Measurements from ENCODE around the gene TSR3.

Gene TSR3

DNA sequence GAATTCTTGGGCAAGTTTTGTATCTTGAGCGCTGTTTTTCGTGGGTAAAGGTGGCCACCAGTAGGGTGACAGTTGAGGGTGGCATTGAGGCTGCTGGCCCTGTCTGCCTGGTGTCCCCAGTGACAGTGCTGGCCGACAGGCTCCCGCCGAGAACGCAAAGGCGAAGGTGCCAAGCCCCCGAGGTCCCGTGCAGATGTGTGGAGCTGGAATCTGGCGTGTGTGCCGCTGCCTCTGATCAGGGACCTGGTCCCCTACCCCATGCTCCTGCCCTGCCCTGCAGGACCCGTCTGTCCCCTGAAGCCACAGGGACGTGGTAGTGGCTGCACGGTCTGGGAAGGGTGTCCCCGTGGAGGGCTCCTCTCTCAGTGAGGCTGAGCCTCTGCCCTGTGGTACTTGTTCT is 38.8 kb downstream of the TSR3 start:
- CTCF ChIA-PET, result interaction anchor here (0.7 to 2.0 kb wide), 3 partner anchors 18 to 50 kb away, joined by 3 to 7 read pairs (median 3); no protein-coding TSS in a partner anchor

DNA sequence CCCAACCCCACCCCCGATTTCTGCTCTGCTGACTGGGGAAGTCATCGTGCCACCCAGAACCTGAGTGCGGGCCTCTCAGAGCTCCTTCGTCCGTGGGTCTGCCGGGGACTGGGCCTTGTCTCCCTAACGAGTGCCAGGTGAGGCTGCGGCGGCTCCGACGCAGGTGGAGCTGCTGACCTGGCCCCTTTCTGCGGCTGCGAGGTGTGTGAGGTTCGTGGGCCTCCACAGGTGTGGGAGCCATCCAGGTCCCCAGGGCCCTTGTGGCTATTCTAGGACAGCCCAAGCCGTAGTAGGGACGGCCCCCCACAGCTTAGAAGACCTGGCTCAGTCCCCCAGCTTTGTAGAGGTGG is 39.2 kb downstream of the TSR3 start:
- POLR2A ChIA-PET, result no interaction called here
- CTCF ChIA-PET, result interaction anchor here (0.7 to 2.0 kb wide), 3 partner anchors 18 to 51 kb away, joined by 3 to 7 read pairs (median 3); no protein-coding TSS in a partner anchor
- DNase-seq (ENCODE audit: extremely low spot score), result no peak
- TF ChIP-seq, protein P1, sequence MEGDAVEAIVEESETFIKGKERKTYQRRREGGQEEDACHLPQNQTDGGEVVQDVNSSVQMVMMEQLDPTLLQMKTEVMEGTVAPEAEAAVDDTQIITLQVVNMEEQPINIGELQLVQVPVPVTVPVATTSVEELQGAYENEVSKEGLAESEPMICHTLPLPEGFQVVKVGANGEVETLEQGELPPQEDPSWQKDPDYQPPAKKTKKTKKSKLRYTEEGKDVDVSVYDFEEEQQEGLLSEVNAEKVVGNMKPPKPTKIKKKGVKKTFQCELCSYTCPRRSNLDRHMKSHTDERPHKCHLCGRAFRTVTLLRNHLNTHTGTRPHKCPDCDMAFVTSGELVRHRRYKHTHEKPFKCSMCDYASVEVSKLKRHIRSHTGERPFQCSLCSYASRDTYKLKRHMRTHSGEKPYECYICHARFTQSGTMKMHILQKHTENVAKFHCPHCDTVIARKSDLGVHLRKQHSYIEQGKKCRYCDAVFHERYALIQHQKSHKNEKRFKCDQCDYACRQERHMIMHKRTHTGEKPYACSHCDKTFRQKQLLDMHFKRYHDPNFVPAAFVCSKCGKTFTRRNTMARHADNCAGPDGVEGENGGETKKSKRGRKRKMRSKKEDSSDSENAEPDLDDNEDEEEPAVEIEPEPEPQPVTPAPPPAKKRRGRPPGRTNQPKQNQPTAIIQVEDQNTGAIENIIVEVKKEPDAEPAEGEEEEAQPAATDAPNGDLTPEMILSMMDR (IDR thresholded peaks at IDR 0.05; ENCODE audit: control extremely low read depth, extremely low read depth, low read depth, missing control alignments), result no peak

More for the DNA sequence above, 38.8 kb downstream of the TSR3 start:
- no peak for DNase-seq (ENCODE audit: extremely low spot score)
- TF ChIP-seq, protein P1 (IDR thresholded peaks at IDR 0.05; ENCODE audit: control extremely low read depth, extremely low read depth, low read depth, missing control alignments), result no peak
- POLR2A ChIA-PET, result no interaction called here

DNA sequence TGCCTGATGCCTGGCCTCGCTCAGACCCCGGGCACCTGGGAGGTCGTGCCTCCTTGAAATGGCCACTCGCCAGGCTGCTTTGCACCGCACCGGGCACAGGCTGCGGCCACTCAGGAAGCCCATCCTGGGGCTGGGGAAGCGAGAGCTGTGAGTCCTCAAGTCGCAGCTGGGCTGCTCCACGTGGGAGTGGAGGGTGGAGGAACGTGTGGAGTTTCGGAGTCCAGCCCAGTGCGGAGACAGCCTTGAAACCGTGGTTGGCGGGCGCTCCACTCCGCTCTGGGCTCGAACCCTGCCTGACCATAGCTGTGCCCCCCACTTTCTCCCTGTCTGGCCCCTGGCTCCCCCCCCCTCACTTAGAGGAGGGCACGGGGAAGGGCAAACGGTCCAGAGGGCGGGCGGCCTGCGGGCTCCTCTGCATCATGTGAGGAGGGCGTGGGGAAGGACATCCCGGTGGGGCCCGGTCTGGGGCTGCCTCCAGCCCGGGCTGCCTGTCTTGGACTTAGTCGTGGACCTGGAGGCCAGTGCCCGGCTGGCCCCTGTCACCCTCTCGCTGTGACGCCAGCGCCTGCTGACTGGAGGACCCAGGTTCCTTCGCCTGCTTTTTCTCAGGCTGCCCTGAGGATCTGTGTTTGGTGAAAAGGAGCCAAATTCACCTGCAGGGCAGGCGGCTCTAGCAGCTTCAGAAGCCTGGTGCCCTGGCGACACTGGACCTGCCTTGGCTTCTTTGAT is 39.8 kb downstream of the TSR3 start:
- TF ChIP-seq, protein P1 (IDR thresholded peaks at IDR 0.05; ENCODE audit: control extremely low read depth, extremely low read depth, low read depth, missing control alignments), result no peak
- DNase-seq (ENCODE audit: extremely low spot score), result no peak
- ChIA-PET POLR2A (interaction anchor here (0.5 kb wide), 1 partner anchor 60 kb away, joined by 3 read pairs; no protein-coding TSS in a partner anchor), CTCF (interaction anchor here (0.7 to 2.0 kb wide), 3 partner anchors 19 to 51 kb away, joined by 3 to 7 read pairs (median 3); no protein-coding TSS in a partner anchor)

DNA sequence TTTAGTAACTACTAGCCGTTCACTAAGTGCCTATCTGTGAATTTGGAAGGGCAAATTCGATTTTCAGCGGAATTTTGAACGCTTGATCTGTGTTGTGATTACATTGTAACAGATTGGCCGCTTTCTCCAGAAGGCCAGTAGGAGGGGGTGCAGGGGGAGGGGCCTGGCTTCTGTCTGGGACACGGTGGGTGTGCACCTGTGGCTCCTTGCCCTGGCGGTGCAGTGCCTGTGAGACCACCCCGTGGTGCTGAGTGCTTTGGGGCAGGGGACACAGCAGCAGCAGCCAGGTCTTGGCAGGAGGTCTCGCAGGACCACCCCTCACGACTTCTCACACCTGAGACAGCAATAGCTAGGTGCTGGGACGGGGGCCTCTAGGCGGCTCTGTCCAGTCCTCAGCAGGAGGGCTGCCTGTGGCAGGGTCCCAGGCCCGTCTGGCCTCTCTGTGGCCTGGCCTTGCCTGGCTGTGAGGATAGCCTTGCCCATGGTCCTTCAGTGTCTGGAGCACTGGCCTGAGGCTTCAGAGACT is 40.4 kb downstream of the TSR3 start:
- ChIA-PET POLR2A (no interaction called here), CTCF (no interaction called here)
- no peak for DNase-seq (ENCODE audit: extremely low spot score)
- TF ChIP-seq, protein P1 (IDR thresholded peaks at IDR 0.05; ENCODE audit: control extremely low read depth, extremely low read depth, low read depth, missing control alignments), result no peak

DNA sequence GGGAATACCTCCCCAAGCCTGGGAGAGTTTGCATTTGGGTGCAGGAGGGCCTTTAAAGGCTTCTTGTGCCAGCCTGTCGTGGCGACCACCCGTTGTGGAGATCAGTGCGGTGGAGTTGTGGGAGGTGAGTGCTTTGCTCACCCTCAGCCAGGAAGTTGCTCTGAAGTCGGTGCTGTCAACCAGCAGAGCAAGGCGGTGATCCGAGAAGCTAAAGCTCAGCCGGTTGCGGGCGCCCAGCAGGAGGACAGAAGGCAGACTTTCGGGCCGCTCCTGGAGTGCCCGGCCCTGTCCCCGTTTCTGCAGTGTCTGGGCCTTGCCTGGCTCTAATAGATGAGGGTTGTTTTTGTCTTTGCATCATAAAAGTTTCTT is 40.9 kb downstream of the TSR3 start:
- POLR2A ChIA-PET, result no interaction called here
- DNase-seq (ENCODE audit: extremely low spot score), result no peak
- TF ChIP-seq, protein P1 (IDR thresholded peaks at IDR 0.05; ENCODE audit: control extremely low read depth, extremely low read depth, low read depth, missing control alignments), result no peak
- CTCF ChIA-PET, result no interaction called here

DNA sequence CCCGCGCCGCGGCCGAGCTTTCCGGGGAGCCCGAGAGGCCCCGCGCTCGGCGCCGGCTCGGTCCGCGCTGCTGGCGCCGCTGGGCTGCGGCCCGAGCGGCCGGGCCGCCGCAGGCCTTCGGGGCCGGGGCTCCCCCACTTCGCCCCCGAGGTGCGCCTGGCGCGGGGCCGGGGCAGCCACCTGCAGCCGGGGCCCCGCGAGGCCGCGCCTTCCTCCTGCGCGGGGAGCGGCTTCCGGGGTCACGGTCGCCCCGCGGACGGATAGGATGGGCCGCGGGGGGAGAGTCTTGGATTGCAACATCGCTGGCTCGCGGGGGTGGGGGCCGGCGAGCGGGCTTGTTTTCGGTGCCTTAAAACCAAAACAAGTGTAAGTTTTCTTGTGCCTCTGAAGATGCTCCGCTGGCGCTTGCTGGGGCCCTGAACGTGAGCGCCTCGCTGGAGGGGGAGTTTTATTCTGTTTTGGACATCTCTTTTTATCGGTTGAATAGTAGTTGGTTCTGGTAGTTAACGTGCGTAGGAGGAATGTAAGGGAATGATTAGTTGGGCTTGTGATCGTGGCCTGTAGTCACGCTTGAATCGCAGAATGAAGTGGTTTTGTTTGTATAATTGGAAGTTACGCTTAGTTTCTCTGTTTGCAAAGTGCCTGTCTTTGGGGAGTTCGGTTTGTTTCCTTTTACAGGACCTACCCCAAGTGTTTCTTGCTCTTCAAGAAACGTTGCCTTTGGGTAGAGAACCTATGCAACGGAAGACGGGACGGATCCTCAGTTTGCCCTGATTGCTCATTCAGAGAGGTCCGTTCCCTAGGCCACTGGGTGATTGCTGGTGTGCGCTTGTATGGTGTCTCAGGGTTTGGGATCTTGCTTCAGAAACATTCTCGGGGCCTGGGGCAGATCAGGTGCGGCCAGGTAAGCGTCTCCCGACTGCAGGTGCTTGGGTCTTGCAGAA is 41.5 kb downstream of the TSR3 start:
- CTCF ChIA-PET, result interaction anchor here (1.0 kb wide), 1 partner anchor 9 kb away, joined by 3 read pairs; no protein-coding TSS in a partner anchor
- TF ChIP-seq, protein P1 (IDR thresholded peaks at IDR 0.05; ENCODE audit: control extremely low read depth, extremely low read depth, low read depth, missing control alignments), result no peak
- POLR2A ChIA-PET, result no interaction called here
- no peak for DNase-seq (ENCODE audit: extremely low spot score)

Measured in GM10248 (cell line).